Measurements from ENCODE around the gene EIF4B. TPM values are rescaled to one million over a fixed set of nuclear protein-coding genes. Genes with fewer than 3 reads are reported as not detected.

EIF4B gene
- total and polyA plus RNA-seq, 8 donors, result 72.8 to 522 (median 418) TPM

GRCh38 chr12:53082637-53083175 is 76.5 kb downstream of the EIF4B start:
- H3K27ac ChIP-seq, result no peak overlapping the region
- TF ChIP-seq, protein P1, sequence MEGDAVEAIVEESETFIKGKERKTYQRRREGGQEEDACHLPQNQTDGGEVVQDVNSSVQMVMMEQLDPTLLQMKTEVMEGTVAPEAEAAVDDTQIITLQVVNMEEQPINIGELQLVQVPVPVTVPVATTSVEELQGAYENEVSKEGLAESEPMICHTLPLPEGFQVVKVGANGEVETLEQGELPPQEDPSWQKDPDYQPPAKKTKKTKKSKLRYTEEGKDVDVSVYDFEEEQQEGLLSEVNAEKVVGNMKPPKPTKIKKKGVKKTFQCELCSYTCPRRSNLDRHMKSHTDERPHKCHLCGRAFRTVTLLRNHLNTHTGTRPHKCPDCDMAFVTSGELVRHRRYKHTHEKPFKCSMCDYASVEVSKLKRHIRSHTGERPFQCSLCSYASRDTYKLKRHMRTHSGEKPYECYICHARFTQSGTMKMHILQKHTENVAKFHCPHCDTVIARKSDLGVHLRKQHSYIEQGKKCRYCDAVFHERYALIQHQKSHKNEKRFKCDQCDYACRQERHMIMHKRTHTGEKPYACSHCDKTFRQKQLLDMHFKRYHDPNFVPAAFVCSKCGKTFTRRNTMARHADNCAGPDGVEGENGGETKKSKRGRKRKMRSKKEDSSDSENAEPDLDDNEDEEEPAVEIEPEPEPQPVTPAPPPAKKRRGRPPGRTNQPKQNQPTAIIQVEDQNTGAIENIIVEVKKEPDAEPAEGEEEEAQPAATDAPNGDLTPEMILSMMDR (IDR thresholded peaks at IDR 0.05), result no peak
- FAIRE-seq (no peak), ATAC-seq (no peak), DNase-seq (no peak)
- no peaks in the 10 kb centered on the region for H3K36me3 ChIP-seq
- no peaks in the 10 kb centered on the region for H3K9me3 ChIP-seq
- H3K27me3 ChIP-seq, result no peaks in the 10 kb centered on the region
- WGBS, 2 donors, result 59 to 74% methylated on average over 2 of the region's 2 CpGs
- H3K4me1 ChIP-seq, result peaks cover 7 to 10% (median 9%) of the 10 kb centered on the region in 3 donors
- H3K4me3 ChIP-seq, result no peak overlapping the region
- intact Hi-C loops (cut with DNase I), result no loop called here

DNA sequence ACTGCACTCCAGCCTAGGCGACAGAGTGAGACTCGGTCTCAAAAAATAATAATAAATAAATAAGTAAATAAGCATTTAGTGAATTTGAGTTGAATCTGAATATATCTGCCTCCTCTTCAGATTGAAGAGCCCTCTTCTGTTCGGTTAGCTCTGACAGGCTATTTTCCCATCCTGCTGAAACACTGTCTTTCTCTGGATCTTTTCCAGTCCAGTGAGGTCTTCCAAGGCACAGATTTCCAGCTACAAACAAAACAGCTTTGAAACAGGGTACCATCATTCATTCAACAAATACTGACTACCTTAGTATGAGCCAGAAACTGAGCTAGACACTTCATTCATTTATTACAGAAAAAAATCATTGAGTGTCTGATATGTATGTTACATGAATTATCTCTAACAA is 80.1 kb downstream of the EIF4B start:
- Histone ChIP-seq H3K4me3 (no peak overlapping the region), H3K9me3 (no peaks in the 10 kb centered on the region), H3K27me3 (no peaks in the 10 kb centered on the region), H3K27ac (no peak overlapping the region), H3K36me3 (no peaks in the 10 kb centered on the region), H3K4me1 (no peaks in the 10 kb centered on the region)
- DNase-seq, result no peak
- TF ChIP-seq, protein P1 (IDR thresholded peaks at IDR 0.05), result no peak
- no peak for ATAC-seq
- intact Hi-C loops (cut with DNase I), result no loop called here
- 87 to 90% methylated on average over 3 of the region's 3 CpGs for WGBS, 2 donors
- FAIRE-seq, result no peak

- ATAC-seq (no peak), FAIRE-seq (no peak), DNase-seq (no peak)
- no peak overlapping the region for H3K4me3 ChIP-seq
- no peaks in the 10 kb centered on the region for H3K9me3 ChIP-seq
- intact Hi-C loops (cut with DNase I), result no loop called here
- H3K27me3 ChIP-seq, result no peaks in the 10 kb centered on the region
- H3K27ac ChIP-seq, result no peak overlapping the region
- 91 to 92% methylated on average over 6 of the region's 6 CpGs for WGBS, 2 donors
- TF ChIP-seq, protein P1 (IDR thresholded peaks at IDR 0.05), result no peak
- no peaks in the 10 kb centered on the region for H3K36me3 ChIP-seq
- H3K4me1 ChIP-seq, result no peaks in the 10 kb centered on the region
Measured at GRCh38 chr12:53090105-53090504, 83.8 kb downstream of the EIF4B start.

DNA sequence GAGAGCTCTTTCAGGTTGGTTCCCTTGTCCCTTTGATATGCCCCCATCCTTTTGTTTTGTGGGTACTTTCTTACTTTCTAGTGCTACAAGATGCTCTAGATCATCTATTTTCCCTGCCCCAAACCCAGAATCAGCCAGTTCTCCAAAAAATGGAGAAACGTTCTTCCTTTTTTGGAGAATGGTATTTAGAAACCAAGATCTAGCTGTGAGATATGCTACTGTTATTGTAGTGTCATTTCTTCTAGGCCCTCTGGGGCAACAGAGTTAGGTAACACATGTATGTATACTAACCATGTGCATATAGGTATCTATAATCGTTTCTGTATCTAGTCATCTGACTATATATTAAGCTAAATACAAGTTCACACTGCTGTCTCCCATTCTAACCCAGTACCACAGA is 84.3 kb downstream of the EIF4B start:
- FAIRE-seq, result no peak
- Histone ChIP-seq H3K4me1 (no peaks in the 10 kb centered on the region), H3K36me3 (no peaks in the 10 kb centered on the region), H3K9me3 (no peaks in the 10 kb centered on the region), H3K4me3 (no peak overlapping the region), H3K27ac (no peak overlapping the region), H3K27me3 (no peaks in the 10 kb centered on the region)
- TF ChIP-seq, protein P1 (IDR thresholded peaks at IDR 0.05), result no peak
- ATAC-seq, result no peak
- intact Hi-C loops (cut with DNase I), result no loop called here
- no peak for DNase-seq
- 37 to 39% methylated on average over 2 of the region's 2 CpGs for WGBS, 2 donors

GRCh38 chr12:53091756-53092155 is 85.5 kb downstream of the EIF4B start:
- Histone ChIP-seq H3K27me3 (no peaks in the 10 kb centered on the region), H3K4me1 (no peaks in the 10 kb centered on the region), H3K27ac (no peak overlapping the region), H3K36me3 (no peaks in the 10 kb centered on the region), H3K4me3 (no peak overlapping the region), H3K9me3 (no peaks in the 10 kb centered on the region)
- TF ChIP-seq, protein P1 (IDR thresholded peaks at IDR 0.05), result no peak
- intact Hi-C loops (cut with DNase I), result no loop called here
- WGBS, 2 donors, result 79 to 80% methylated on average over 6 of the region's 6 CpGs
- FAIRE-seq (no peak), DNase-seq (no peak), ATAC-seq (no peak)

Small RNAs within 50 kb of the gene (microRNA-seq; reads per million reads assigned to microRNA genes)
- 0 to 0.39 reads per million in 2 donors for gene MIR6757

Other genes starting within 250 kb of the EIF4B start
- not detected for gene KRT76, start 229.1 kb upstream of the EIF4B start, total RNA-seq
- not detected for gene KRT76, start 229.1 kb upstream of the EIF4B start, polyA plus RNA-seq
- not detected for gene KRT3, start 210.3 kb upstream of the EIF4B start, total RNA-seq
- not detected for gene KRT3, start 210.3 kb upstream of the EIF4B start, polyA plus RNA-seq
- gene KRT4, start 192.3 kb upstream of the EIF4B start, total RNA-seq, result under 1 TPM in 5 of 6 donors, not detected in 1; 0.09 to 0.28 (median 0.20) TPM
- 1 to 10 TPM; 1.3 to 1.9 TPM for gene KRT4, start 192.3 kb upstream of the EIF4B start, polyA plus RNA-seq
- under 1 TPM in 1 of 6 donors, not detected in 5; 0.09 TPM for gene KRT79, start 172.1 kb upstream of the EIF4B start, total RNA-seq
- gene KRT79, start 172.1 kb upstream of the EIF4B start, polyA plus RNA-seq, result not detected
- under 1 TPM in 2 of 6 donors, not detected in 4; 0.35 to 0.56 TPM for gene KRT78, start 157.5 kb upstream of the EIF4B start, total RNA-seq
- gene KRT78, start 157.5 kb upstream of the EIF4B start, polyA plus RNA-seq, result 1 to 10 TPM in 1 of 2 donors, under 1 TPM in 1; 0.27 to 1.1 TPM
- gene KRT8, start 101.4 kb upstream of the EIF4B start, total RNA-seq, result 100 to 1,000 TPM; 317 to 789 (median 496) TPM
- gene KRT8, start 101.4 kb upstream of the EIF4B start, polyA plus RNA-seq, result 100 to 1,000 TPM; 698 to 759 TPM
- 100 to 1,000 TPM; 309 to 595 (median 384) TPM for gene KRT18, start 57.3 kb upstream of the EIF4B start, total RNA-seq
- 100 to 1,000 TPM; 526 to 610 TPM for gene KRT18, start 57.3 kb upstream of the EIF4B start, polyA plus RNA-seq
- gene TNS2, start 43.6 kb downstream of the EIF4B start, total RNA-seq, result 10 to 100 TPM; 22.7 to 52.6 (median 28.2) TPM
- 100 to 1,000 TPM; 135 to 183 TPM for gene TNS2, start 43.6 kb downstream of the EIF4B start, polyA plus RNA-seq
- 10 to 100 TPM; 37.1 to 47.2 (median 40.1) TPM for gene SPRYD3, start 72.9 kb downstream of the EIF4B start, total RNA-seq
- gene SPRYD3, start 72.9 kb downstream of the EIF4B start, polyA plus RNA-seq, result 10 to 100 TPM; 25.7 to 36.1 TPM
- gene IGFBP6, start 91.2 kb downstream of the EIF4B start, total RNA-seq, result 10 to 100 TPM in 3 of 6 donors, 1 to 10 TPM in 3; 2.2 to 21.8 (median 9.2) TPM
- gene IGFBP6, start 91.2 kb downstream of the EIF4B start, polyA plus RNA-seq, result 10 to 100 TPM; 24.5 to 32.8 TPM
- gene SOAT2, start 97.0 kb downstream of the EIF4B start, total RNA-seq, result under 1 TPM in 2 of 6 donors, not detected in 4; 0.09 to 0.18 TPM
- under 1 TPM; 0.15 to 0.54 TPM for gene SOAT2, start 97.0 kb downstream of the EIF4B start, polyA plus RNA-seq
- 10 to 100 TPM; 13.3 to 33.1 (median 19.8) TPM for gene ZNF740, start 174.3 kb downstream of the EIF4B start, total RNA-seq
- 1 to 10 TPM; 5.2 to 7.6 TPM for gene ZNF740, start 174.3 kb downstream of the EIF4B start, polyA plus RNA-seq
- 10 to 100 TPM; 10.1 to 28.4 (median 16.1) TPM for gene CSAD, start 174.5 kb downstream of the EIF4B start, total RNA-seq
- 10 to 100 TPM; 78.5 to 83.2 TPM for gene CSAD, start 174.5 kb downstream of the EIF4B start, polyA plus RNA-seq
- 1 to 10 TPM; 1.1 to 1.7 (median 1.4) TPM for gene ITGB7, start 200.8 kb downstream of the EIF4B start, total RNA-seq
- gene ITGB7, start 200.8 kb downstream of the EIF4B start, polyA plus RNA-seq, result 1 to 10 TPM; 1.6 to 1.8 TPM
- 10 to 100 TPM in 2 of 6 donors, 1 to 10 TPM in 4; 4.4 to 18.7 (median 7.4) TPM for gene RARG, start 225.8 kb downstream of the EIF4B start, total RNA-seq
- 10 to 100 TPM; 10.3 to 11.7 TPM for gene RARG, start 225.8 kb downstream of the EIF4B start, polyA plus RNA-seq

Data from pancreas (tissue), 10 donors.